ENCODE measurements around the gene LARP6. TPM values are rescaled to one million over a fixed set of nuclear protein-coding genes. Genes with fewer than 3 reads are reported as not detected.

Gene LARP6
- total and polyA plus RNA-seq, 2 of the 4 experiments (the other 2 are of a cell fraction): 36.4 to 135 TPM

- Histone ChIP-seq H2BK15ac (ENCODE audit: low read depth, low read length) (peak overlapping the region; percentile 13; the same call in 1 of the 3 replicates), H2BK20ac (ENCODE audit: low read depth, low read length) (peak overlapping the region; percentile 78; the same call in 1 of the 2 replicates), H2AK9ac (replicated peaks; ENCODE audit: low read depth, low read length, poor library complexity) (no peak overlapping the region), H2BK5ac (ENCODE audit: low read depth, low read length, poor library complexity, severe bottlenecking) (no peak overlapping the region), H3K23ac (ENCODE audit: low read depth, low read length) (no peak overlapping the region), H2AFZ (replicated peaks; ENCODE audit: low read length, poor library complexity) (no peak overlapping the region), H2AK5ac (ENCODE audit: low read depth, low read length) (no peak overlapping the region), H3K27me3 (ENCODE audit: control insufficient read depth, insufficient read depth, low read length) (no peaks in the 10 kb centered on the region), H3K9me1 (ENCODE audit: insufficient read depth, low read length) (no peaks in the 10 kb centered on the region; the same call in 1 of the 2 replicates), H3K14ac (replicated peaks; ENCODE audit: low read depth, low read length) (peak overlapping the region; percentile 34; the same call in 1 of the 2 replicates), H3K4ac (ENCODE audit: low read depth, low read length) (0 out of 2 replicates have a peak overlapping the region, but pooled peaks have one; percentile 3), H4K20me1 (ENCODE audit: insufficient read depth, low read length) (no peaks in the 10 kb centered on the region), H3K36me3 (ENCODE audit: control insufficient read depth, insufficient read depth, low read length) (no peaks in the 10 kb centered on the region), H3K18ac (ENCODE audit: low read depth, low read length) (peak overlapping the region; percentile 76; the same call in 1 of the 2 replicates), H3K4me1 (ENCODE audit: control insufficient read depth, insufficient read depth, low read length) (peaks cover 7% of the 10 kb centered on the region; the same call in 1 of the 2 replicates), H3K4me2 (ENCODE audit: low read depth, low read length) (no peak overlapping the region), H3K79me1 (ENCODE audit: low read depth in 1 of 2, low read length in 2 of 2) (no peaks in the 10 kb centered on the region; a peak in 1 of 4 replicates), H3K4me3 (ENCODE audit: insufficient read depth, low read depth, low read length) (no peak overlapping the region), H2BK120ac (ENCODE audit: low read depth, low read length) (peak overlapping the region; percentile 44), H4K5ac (ENCODE audit: low read depth, low read length) (no peak overlapping the region), H3K9ac (ENCODE audit: low read depth, low read length) (no peak overlapping the region), H4K91ac (ENCODE audit: insufficient read depth, low read depth, low read length) (no peak overlapping the region; the same call in 1 of the 2 replicates), H4K8ac (ENCODE audit: low read depth in 2 of 2, low read length in 2 of 2) (peak overlapping the region in 1 of 2 experiments; percentile 44; a peak in 1 of 4 replicates), H3K9me3 (ENCODE audit: control insufficient read depth, insufficient read depth, low read length) (peaks cover 2% of the 10 kb centered on the region; the same call in 1 of the 2 replicates), H3K56ac (ENCODE audit: extremely low read depth, insufficient read depth, low read length) (no peak overlapping the region), H3K27ac (ENCODE audit: insufficient read depth, low read length) (no peak overlapping the region)
- peak; percentile 70 for ATAC-seq (ENCODE audit: low read depth)
- CTCF ChIA-PET: interaction anchor here (0.7 to 2.4 kb wide), 13 partner anchors 10 to 306 kb away, joined by 3 to 28 read pairs (median 4); partner anchors contain the start of gene LARP6
- in situ Hi-C loops (cut with MboI; ENCODE audit: low sequenced_read_pairs): loop anchor here (10.0 kb wide), 2 partner anchors 50 to 190 kb away; no protein-coding TSS in a partner anchor
- dilution Hi-C loops (cut with HindIII; ENCODE audit: low sequenced_read_pairs, unreplicated experiment): no loop called here
- DNase-seq: peak; percentile 58
- no TSS peak for BruUV-seq (replicated peaks)
- no CpG with 5 or more reads among the region's 7 CpGs for WGBS, 2 experiments (ENCODE audit: extremely low coverage in 2 of 2, insufficient read length in 1 of 2)
- TF ChIP-seq CHD1 (IDR thresholded peaks at IDR 0.05; ENCODE audit: low read depth, low read length): no peak
- TF ChIP-seq USF2 (IDR thresholded peaks at IDR 0.05; ENCODE audit: low read depth, low read length): no peak
- TF ChIP-seq FOS (IDR thresholded peaks at IDR 0.05; ENCODE audit: low read depth, low read length): no peak
- no peak for TF ChIP-seq BHLHE40 (IDR thresholded peaks at IDR 0.05; ENCODE audit: low read depth, low read length)
- no peak for TF ChIP-seq RFX5 (IDR thresholded peaks at IDR 0.05; ENCODE audit: low read depth, low read length)
- TF ChIP-seq SMC3 (IDR thresholded peaks at IDR 0.05; ENCODE audit: low read depth, low read length): peak; percentile 75
- TF ChIP-seq RAD21 (IDR thresholded peaks at IDR 0.05; ENCODE audit: low read length): peak; percentile 81
- no peak for TF ChIP-seq RCOR1 (IDR thresholded peaks at IDR 0.05; ENCODE audit: insufficient replicate concordance, low read length)
- peak; percentile 75 for TF ChIP-seq CTCF (conservative IDR thresholded peaks at IDR 0.05; ENCODE audit: low read depth, low read length)
- no peak for TF ChIP-seq MAZ (IDR thresholded peaks at IDR 0.05; ENCODE audit: borderline replicate concordance, low read depth, low read length)
- TF ChIP-seq MAFK (IDR thresholded peaks at IDR 0.05; ENCODE audit: low read depth, low read length): no peak
- TF ChIP-seq MXI1 (IDR thresholded peaks at IDR 0.05; ENCODE audit: borderline replicate concordance, low read depth, low read length): no peak
- no peak for TF ChIP-seq ELK1 (IDR thresholded peaks at IDR 0.05; ENCODE audit: borderline replicate concordance, low read depth, low read length)
- intact Hi-C loops (cut with micrococcal nuclease): loop anchor here (1.0 to 10.0 kb wide), 4 partner anchors 50 to 1400 kb away; partner anchors contain the start of gene UACA
- POLR2A ChIA-PET (ENCODE audit: unreplicated experiment): no interaction called here
Observed at GRCh38 chr15:70875001-70875782, 21.2 kb upstream of the LARP6 start.

All from IMR-90 (cell line).